ENCODE results near the gene HEMK1.

Gene HEMK1

GRCh38 chr3:50612234-50612882 is 43.0 kb downstream of the HEMK1 start:
- DNase-seq (ENCODE audit: insufficient read length, low spot score) (no peak), FAIRE-seq (no peak)

GRCh38 chr3:50612970-50613846 is 43.9 kb downstream of the HEMK1 start:
- no peak for DNase-seq (ENCODE audit: insufficient read length, low spot score)

GRCh38 chr3:50615190-50615589 is 45.9 kb downstream of the HEMK1 start:
- DNase-seq (ENCODE audit: insufficient read length, low spot score) (no peak), FAIRE-seq (no peak)

More at GRCh38 chr3:50612970-50613846, 43.9 kb downstream of the HEMK1 start:
- no peak for FAIRE-seq

GRCh38 chr3:50616003-50616769 is 46.9 kb downstream of the HEMK1 start:
- DNase-seq (ENCODE audit: insufficient read length, low spot score) (peak; percentile 73), FAIRE-seq (peak; percentile 98)

GRCh38 chr3:50616770-50617095 is 47.4 kb downstream of the HEMK1 start:
- DNase-seq (ENCODE audit: insufficient read length, low spot score) = peak; percentile 79
- peak; percentile 84 for FAIRE-seq

- FAIRE-seq (peak; percentile 21), DNase-seq (ENCODE audit: insufficient read length, low spot score) (no peak)
Observed at GRCh38 chr3:50617096-50617791, 47.9 kb downstream of the HEMK1 start, which contains the start of gene MAPKAPK3. Gene MAPKAPK3, plus strand, starts transcription at chr3:50617151. Its CDS starts 415 bp downstream, at chr3:50617566.

- FAIRE-seq = no peak
Observed at GRCh38 chr3:50617911-50618481, 48.7 kb downstream of the HEMK1 start.

GRCh38 chr3:50620420-50620819 is 51.1 kb downstream of the HEMK1 start:
- FAIRE-seq = peak; percentile 68
- no peak for DNase-seq (ENCODE audit: insufficient read length, low spot score)

More at GRCh38 chr3:50617911-50618481, 48.7 kb downstream of the HEMK1 start:
- no peak for DNase-seq (ENCODE audit: insufficient read length, low spot score)

- FAIRE-seq = no peak
Observed at GRCh38 chr3:50620820-50621219, 51.5 kb downstream of the HEMK1 start.

GRCh38 chr3:50622881-50623280 is 53.6 kb downstream of the HEMK1 start:
- DNase-seq (ENCODE audit: insufficient read length, low spot score) = no peak
- FAIRE-seq = no peak

More at GRCh38 chr3:50620820-50621219, 51.5 kb downstream of the HEMK1 start:
- DNase-seq (ENCODE audit: insufficient read length, low spot score) = no peak

GRCh38 chr3:50623840-50624474 is 54.6 kb downstream of the HEMK1 start:
- FAIRE-seq (peak; percentile 84), DNase-seq (ENCODE audit: insufficient read length, low spot score) (peak; percentile 34)

- DNase-seq (ENCODE audit: insufficient read length, low spot score) (no peak), FAIRE-seq (no peak)
Observed at GRCh38 chr3:50624634-50625033, 55.3 kb downstream of the HEMK1 start.

GRCh38 chr3:50625231-50626182 is 56.2 kb downstream of the HEMK1 start:
- no peak for DNase-seq (ENCODE audit: insufficient read length, low spot score)

GRCh38 chr3:50626401-50626800 is 57.1 kb downstream of the HEMK1 start:
- FAIRE-seq = no peak
- no peak for DNase-seq (ENCODE audit: insufficient read length, low spot score)

More at GRCh38 chr3:50625231-50626182, 56.2 kb downstream of the HEMK1 start:
- no peak for FAIRE-seq

- FAIRE-seq (no peak), DNase-seq (ENCODE audit: insufficient read length, low spot score) (no peak)
Observed at GRCh38 chr3:50627407-50628051, 58.2 kb downstream of the HEMK1 start.

GRCh38 chr3:50628601-50629000 is 59.3 kb downstream of the HEMK1 start:
- no peak for DNase-seq (ENCODE audit: insufficient read length, low spot score)
- FAIRE-seq = no peak

- DNase-seq (ENCODE audit: insufficient read length, low spot score) (no peak), FAIRE-seq (no peak)
Observed at GRCh38 chr3:50630394-50630793, 61.1 kb downstream of the HEMK1 start.

GRCh38 chr3:50630877-50631276 is 61.6 kb downstream of the HEMK1 start:
- FAIRE-seq = no peak
- no peak for DNase-seq (ENCODE audit: insufficient read length, low spot score)
